SU-DHL-6 (cell line): ENCODE results near the gene DQX1.

Experiments
- CTCF ChIP-seq: fragments of 200-600 bp; sonication (generic); IDR thresholded peaks from one replicate; pipeline ENCODE4 v1.5.1; 2017; ENCODE audit warnings: antibody characterized with exemption, mild to moderate bottlenecking, low read length, moderate library complexity; ENCODE audit not compliant: insufficient read depth, poor library complexity, severe bottlenecking
- EZH2phosphoT487 ChIP-seq: fragments of 200-600 bp; sonication (generic), shearing (Covaris generic); conservative IDR thresholded peaks from 2 replicates; pipeline ENCODE4 v1.6.1; 2018; ENCODE audit warnings: mild to moderate bottlenecking, antibody characterized with exemption, low read length, moderate library complexity, mixed read lengths

- TF ChIP-seq CTCF (no peak), EZH2phosphoT487 (no peak)
Measured at GRCh38 chr2:74566754-74567085, 40.7 kb upstream of the DQX1 start.
